CD14-positive monocyte (primary cell): Measurements from ENCODE around the gene CACNA1C. TPM values are rescaled to one million over a fixed set of nuclear protein-coding genes. Genes with fewer than 3 reads are reported as not detected.

Source experiments
- DNase-seq, 3 donors: peaks; one replicate each; pipeline ENCODE4 v3.0.0-alpha.2; 2011 to 2022
- H2AFZ ChIP-seq: 2 replicates; pipeline ENCODE4 v1.6.0; 2012; ENCODE audit warnings: mild to moderate bottlenecking, low read depth, low read length, inconsistent platforms; ENCODE audit not compliant: insufficient read depth, poor library complexity, severe bottlenecking
- H3K27ac ChIP-seq, 2 donors: 1 replicate in 1 of 2; 2 replicates in 1 of 2; pipeline ENCODE4 v1.5.1; 2012 to 2013; ENCODE audit warnings: low read length in 2 of 2, control low read depth in 1 of 2, inconsistent platforms in 1 of 2, low read depth in 1 of 2, mild to moderate bottlenecking in 1 of 2
- H3K27me3 ChIP-seq, 2 donors: one replicate each; pipeline versions ENCODE4 v1.6.0 to v1.6.1; 2011 to 2013; ENCODE audit warnings: low read length in 2 of 2; ENCODE audit not compliant: control insufficient read depth in 2 of 2, insufficient read depth in 2 of 2
- H3K36me3 ChIP-seq, 2 donors: replicated peaks in 1 of 2; 1 replicate in 1 of 2; 2 replicates in 1 of 2; pipeline versions ENCODE4 v1.5.1 to v1.6.1; 2012 to 2013; ENCODE audit warnings: low read length in 2 of 2, control low read depth in 1 of 2, inconsistent platforms in 1 of 2, mild to moderate bottlenecking in 1 of 2; ENCODE audit not compliant: insufficient read depth in 2 of 2, control insufficient read depth in 1 of 2
- H3K4me1 ChIP-seq, 2 donors: 1 replicate in 1 of 2; 2 replicates in 1 of 2; pipeline versions ENCODE4 v1.5.1 to v1.6.1; 2012 to 2013; ENCODE audit warnings: low read length in 2 of 2, control low read depth in 1 of 2, inconsistent platforms in 1 of 2, mild to moderate bottlenecking in 1 of 2, moderate library complexity in 1 of 2; ENCODE audit not compliant: insufficient read depth in 2 of 2, control insufficient read depth in 1 of 2
- H3K4me2 ChIP-seq: replicated peaks from 2 replicates; pipeline ENCODE3; 2012; ENCODE audit warnings: low read length, moderate library complexity, mild to moderate bottlenecking; ENCODE audit not compliant: poor library complexity, severe bottlenecking; ENCODE audit errors: extremely low read depth
- H3K4me3 ChIP-seq, 3 experiments: fragments of 200-600 bp in 1 of 3; sonication (generic) in 1 of 3; replicated peaks in 1 of 3; 1 replicate in 2 of 3; 2 replicates in 1 of 3; pipeline ENCODE4 v1.5.1; 2011 to 2013; ENCODE audit warnings: low read length in 3 of 3, mild to moderate bottlenecking in 3 of 3, control low read depth in 2 of 3, low read depth in 2 of 3, inconsistent platforms in 1 of 3, moderate library complexity in 1 of 3
- H3K79me2 ChIP-seq: 2 replicates; pipeline ENCODE4 v1.6.0; 2012; ENCODE audit warnings: mild to moderate bottlenecking, control low read depth, inconsistent platforms, low read length, moderate library complexity; ENCODE audit not compliant: insufficient read depth
- H3K9ac ChIP-seq: 2 replicates; pipeline ENCODE4 v1.6.0; 2017; ENCODE audit warnings: low read length, mild to moderate bottlenecking; ENCODE audit not compliant: insufficient read depth, poor library complexity, severe bottlenecking
- H3K9me3 ChIP-seq, 2 donors: replicated peaks in 1 of 2; 1 replicate in 1 of 2; 2 replicates in 1 of 2; pipeline versions ENCODE4 v1.5.1 to v1.6.1; 2012 to 2013; ENCODE audit warnings: low read length in 2 of 2, control low read depth in 1 of 2; ENCODE audit not compliant: control insufficient read depth in 1 of 2, insufficient read depth in 1 of 2
- H4K20me1 ChIP-seq: 2 replicates; pipeline ENCODE4 v1.6.0; 2012; ENCODE audit warnings: mild to moderate bottlenecking, low read length, control low read depth, moderate library complexity; ENCODE audit not compliant: insufficient read depth
- H3K27ac Mint-ChIP-seq, 7 donors: one replicate each; pipeline ENCODE4 v1.8.0; 2020; ENCODE audit warnings: mild to moderate bottlenecking in 7 of 7, mixed read lengths in 7 of 7, moderate library complexity in 6 of 7, inconsistent platforms in 2 of 7
- H3K27me3 Mint-ChIP-seq, 3 donors: one replicate each; pipeline ENCODE4 v1.8.0; 2021 to 2022; ENCODE audit warnings: low read depth in 3 of 3, mild to moderate bottlenecking in 3 of 3, mixed read lengths in 3 of 3, moderate library complexity in 3 of 3, inconsistent platforms in 1 of 3
- H3K36me3 Mint-ChIP-seq, 2 donors: one replicate each; pipeline ENCODE4 v1.8.0; 2020; ENCODE audit warnings: mixed read lengths in 2 of 2, inconsistent platforms in 1 of 2, mild to moderate bottlenecking in 1 of 2
- H3K4me1 Mint-ChIP-seq: one replicate; pipeline ENCODE4 v1.8.0; 2020; ENCODE audit warnings: mild to moderate bottlenecking, mixed read lengths
- H3K4me3 Mint-ChIP-seq, 2 donors: one replicate each; pipeline ENCODE4 v1.8.0; 2020; ENCODE audit warnings: mild to moderate bottlenecking in 2 of 2, mixed read lengths in 2 of 2, moderate library complexity in 1 of 2
- H3K9me3 Mint-ChIP-seq, 7 donors: one replicate each; pipeline ENCODE4 v1.8.0; 2020 to 2022; ENCODE audit warnings: mixed read lengths in 7 of 7, mild to moderate bottlenecking in 6 of 7, moderate library complexity in 6 of 7, inconsistent platforms in 2 of 7
- CTCF ChIP-seq: fragments of 200-600 bp; IDR thresholded peaks from one replicate; pipeline ENCODE4 v1.8.0; 2022; ENCODE audit warnings: antibody characterized with exemption, mild to moderate bottlenecking
- WGBS: methylation state at CpG from one replicate; pipeline ENCODE4 v1.1.5; 2013; ENCODE audit warnings: missing lambda C conversion rate; ENCODE audit not compliant: insufficient coverage; 5-methylcytosine and 5-hydroxymethylcytosine counted together
- intact Hi-C, 2 donors: fragments of 100-400 bp; cut with micrococcal nuclease; formaldehyde crosslinking; loops; one replicate each; pipeline versions ENCODE4 v1.15.0 to v1.15.1; 2023
- polyA plus RNA-seq, 3 donors: library from polyadenylated mRNA; depleted of rRNA in 1 of 3; unstranded in 2 of 3; stranded (reverse) in 1 of 3; fragments of 300-500 nt in 2 of 3; fragments of >200 nt in 1 of 3; fragmentation: Illumina TruSeq in 2 of 3; gene quantifications; 1 replicate in 2 of 3; 2 replicates in 1 of 3; pipeline ENCODE4 v1.2.3, GENCODE V29; 2012 to 2021

CACNA1C gene
- polyA plus RNA-seq, 3 donors: not detected

GRCh38 chr12:2413301-2413700 lies 360.5 kb downstream of the CACNA1C start:
- Histone ChIP-seq H3K27me3 (no peaks in the 10 kb centered on the region), H3K4me3 (no peak overlapping the region), H4K20me1 (no peaks in the 10 kb centered on the region), H3K4me2 (no peak overlapping the region), H3K27ac (no peak overlapping the region), H3K4me1 (no peaks in the 10 kb centered on the region), H3K9ac (no peak overlapping the region), H2AFZ (no peak overlapping the region), H3K36me3 (no peaks in the 10 kb centered on the region), H3K9me3 (no peaks in the 10 kb centered on the region), H3K79me2 (no peaks in the 10 kb centered on the region)
- 98% methylated on average over 7 of the region's 8 CpGs for WGBS
- H3K4me3 Mint-ChIP-seq: no peak overlapping the region
- no peak for DNase-seq
- H3K9me3 Mint-ChIP-seq: no peaks in the 10 kb centered on the region
- no peaks in the 10 kb centered on the region for H3K4me1 Mint-ChIP-seq
- intact Hi-C loops: no loop called here
- H3K27ac Mint-ChIP-seq: no peak overlapping the region
- no peaks in the 10 kb centered on the region for H3K36me3 Mint-ChIP-seq
- peaks cover 1 to 4% (median 3%) of the 10 kb centered on the region in 3 donors for H3K27me3 Mint-ChIP-seq
- TF ChIP-seq CTCF: no peak

- H3K79me2 ChIP-seq: no peaks in the 10 kb centered on the region
- Mint-ChIP-seq H3K27ac (no peak overlapping the region), H3K27me3 (peaks cover 1 to 4% (median 3%) of the 10 kb centered on the region in 3 donors), H3K9me3 (no peaks in the 10 kb centered on the region), H3K4me3 (no peak overlapping the region), H3K36me3 (no peaks in the 10 kb centered on the region), H3K4me1 (no peaks in the 10 kb centered on the region)
- DNase-seq: no peak
- no peaks in the 10 kb centered on the region for H3K27me3 ChIP-seq
- H3K36me3 ChIP-seq: no peaks in the 10 kb centered on the region
- no peak overlapping the region for H3K27ac ChIP-seq
- no peaks in the 10 kb centered on the region for H3K9me3 ChIP-seq
- no peak overlapping the region for H3K4me2 ChIP-seq
- WGBS: 75% methylated on average over 6 of the region's 13 CpGs
- intact Hi-C loops: no loop called here
- H4K20me1 ChIP-seq: no peaks in the 10 kb centered on the region
- no peak overlapping the region for H3K4me3 ChIP-seq
- H2AFZ ChIP-seq: no peak overlapping the region
- no peaks in the 10 kb centered on the region for H3K4me1 ChIP-seq
- H3K9ac ChIP-seq: no peak overlapping the region
- no peak for TF ChIP-seq CTCF
Measured at GRCh38 chr12:2413999-2414792, 361.4 kb downstream of the CACNA1C start.
